Adipose tissue (tissue), 3 donors: Measurements from ENCODE around the gene SLC35G2. TPM values are rescaled to one million over a fixed set of nuclear protein-coding genes. Genes with fewer than 3 reads are reported as not detected.
"Not testable (repeated sequence)": the region's sequence is repeated elsewhere in the genome, so short reads cannot be mapped to it uniquely, and the experiment has no call there.

Experiments used
- H3K27ac ChIP-seq: one replicate; pipeline ENCODE4 v1.5.1; 2013; ENCODE audit warnings: low read depth, low read length
- WGBS, 3 donors: extraction: QIAGEN DNeasy Blood & Tissue Kit; methylation state at CpG; one replicate each; pipeline ENCODE4 v1.1.7; 2013; 5-methylcytosine and 5-hydroxymethylcytosine counted together
- polyA plus RNA-seq, 3 donors: library from polyadenylated mRNA; stranded (reverse); fragments of 200-250 nt; gene quantifications; one replicate each; pipeline ENCODE4 v1.2.3, GENCODE V29; 2013
- donor health status: healthy with polysubstance abuse.
- donor health status: Bipolar disorder and iron deficiency.
- donor health status: healthy.

Gene SLC35G2
- 10 to 100 TPM in 1 of 3 donors, 1 to 10 TPM in 2; 4.0 to 16.4 (median 5.3) TPM for polyA plus RNA-seq

DNA sequence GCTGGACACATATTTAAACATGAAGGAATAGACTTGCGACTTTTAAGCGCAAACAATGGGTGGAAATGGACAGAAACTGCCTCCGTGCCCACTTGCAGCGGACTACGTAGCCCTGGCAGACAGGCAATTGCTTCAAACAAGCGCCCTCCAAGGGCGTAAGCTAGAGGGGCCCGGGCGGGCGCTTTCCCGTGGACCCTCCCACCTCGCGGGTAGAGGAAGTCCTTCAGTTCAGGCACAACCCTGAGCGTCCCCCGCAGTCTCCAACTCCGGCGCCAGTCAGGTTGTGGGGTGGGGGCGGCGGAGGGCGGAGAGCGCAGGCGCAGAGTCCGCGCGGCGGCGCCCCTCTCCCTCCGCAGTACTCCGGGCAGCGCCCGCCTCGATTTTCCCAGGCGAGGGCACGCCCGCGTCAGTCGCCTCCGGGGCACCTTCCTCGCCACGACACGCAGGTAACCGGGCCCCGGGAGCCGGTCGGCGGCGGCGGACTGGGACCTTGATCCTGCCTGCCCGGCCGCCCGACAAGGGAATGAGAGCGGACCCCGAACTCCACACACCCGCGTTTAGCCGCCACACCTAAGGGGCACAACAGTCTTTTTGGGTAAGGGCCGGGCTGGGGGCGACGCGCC is at the start of gene SLC35G2:
SLC35G2 (plus strand) TSS at position 358 of the 623 bp plus-strand sequence. CDS start 35,335 bp downstream, outside the sequence.
- H3K27ac ChIP-seq: no peak within 1 kb of the TSS
- WGBS, 3 donors: 0 to 2% (median 2%) methylated on average over 41 to 60 of the region's 60 CpGs

DNA sequence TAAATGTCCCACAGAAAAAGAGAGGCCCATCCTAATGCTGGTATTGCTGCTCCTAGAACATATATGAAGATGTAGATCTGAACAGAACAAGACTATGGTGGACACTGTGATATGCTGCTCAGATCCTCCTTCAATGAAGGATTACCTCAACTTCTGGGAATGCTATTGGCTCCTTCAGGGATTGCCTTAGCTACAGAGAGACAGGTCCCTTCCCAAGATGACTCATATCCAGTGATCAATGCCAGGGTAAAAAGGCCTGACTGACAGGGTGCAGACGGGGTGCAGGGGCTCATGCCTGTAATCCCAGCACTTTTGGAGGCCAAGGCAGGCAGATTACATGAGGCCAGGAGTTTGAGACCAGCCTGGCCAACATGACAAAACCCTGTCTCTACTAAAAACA is 46.2 kb upstream of the SLC35G2 start:
- no peak overlapping the region for H3K27ac ChIP-seq
- WGBS, 3 donors: 60 to 71% (median 64%) methylated on average over 1 of the region's 1 CpG

DNA sequence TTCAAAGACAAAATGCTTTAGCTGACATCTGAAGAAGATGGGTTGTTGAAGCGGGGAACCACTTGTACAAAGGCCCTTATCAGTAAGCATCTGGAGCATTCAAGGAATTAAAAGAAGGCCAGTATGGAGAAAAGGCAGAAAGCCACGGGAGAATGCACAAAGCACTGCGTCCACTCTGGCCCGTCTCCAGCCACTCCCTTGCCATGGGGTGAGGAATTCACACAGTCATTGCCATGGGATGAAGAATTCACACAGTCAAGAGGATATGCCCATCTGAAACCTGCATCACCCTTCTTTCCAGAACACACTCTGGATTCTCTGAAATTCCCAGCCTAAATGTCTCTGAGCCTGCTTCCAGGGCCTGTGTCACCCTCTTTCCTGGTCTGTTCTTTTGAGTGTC is 40.1 kb upstream of the SLC35G2 start:
- 73 to 84% (median 77%) methylated on average over 4 of the region's 4 CpGs for WGBS, 3 donors
- H3K27ac ChIP-seq: no peak overlapping the region

DNA sequence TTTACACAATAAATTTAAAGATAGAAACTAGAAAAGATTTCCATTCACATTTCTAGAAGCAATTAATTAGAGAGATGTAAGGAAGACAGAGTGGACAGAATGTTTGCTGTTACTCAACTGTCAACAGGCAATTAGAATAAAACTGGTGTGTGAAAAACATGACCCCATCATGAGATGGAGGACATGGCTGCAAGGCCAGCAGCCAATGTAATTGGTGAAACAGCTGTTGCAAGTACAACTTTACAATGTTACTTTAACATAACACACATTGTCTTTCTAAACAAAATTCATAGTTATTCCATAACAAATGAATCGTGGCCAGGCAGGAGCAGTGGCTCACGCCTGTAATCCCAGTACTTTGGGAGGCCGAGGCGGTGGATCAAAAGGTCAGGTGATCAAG is 38.2 kb upstream of the SLC35G2 start:
- WGBS, 3 donors: 87 to 94% (median 93%) methylated on average over 4 of the region's 4 CpGs
- H3K27ac ChIP-seq: no peak overlapping the region

DNA sequence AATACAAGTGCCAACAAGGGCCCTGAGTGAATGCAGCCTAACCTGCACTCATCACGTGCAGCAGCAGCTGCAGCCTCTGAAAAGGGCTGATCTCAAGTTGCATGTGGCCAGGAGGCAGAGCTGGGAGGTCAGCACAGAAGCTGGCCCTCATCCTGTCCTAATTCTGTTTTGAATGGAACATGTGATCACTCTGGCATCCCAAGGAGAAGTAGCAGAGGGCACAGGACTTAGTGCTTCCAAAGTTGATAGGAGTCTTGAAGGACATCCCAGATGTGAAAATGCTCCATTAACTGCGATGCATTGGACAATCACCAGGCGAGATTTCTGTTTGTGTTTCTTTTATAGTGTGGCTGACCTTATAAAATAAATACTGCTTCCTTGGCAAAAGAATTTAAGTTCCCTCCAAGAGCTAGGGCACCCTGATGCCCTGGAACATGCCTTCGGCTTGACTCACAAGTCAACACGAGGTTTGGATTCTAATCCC is 35.2 kb upstream of the SLC35G2 start:
- no peak overlapping the region for H3K27ac ChIP-seq
- 84 to 89% (median 87%) methylated on average over 5 of the region's 5 CpGs for WGBS, 3 donors

DNA sequence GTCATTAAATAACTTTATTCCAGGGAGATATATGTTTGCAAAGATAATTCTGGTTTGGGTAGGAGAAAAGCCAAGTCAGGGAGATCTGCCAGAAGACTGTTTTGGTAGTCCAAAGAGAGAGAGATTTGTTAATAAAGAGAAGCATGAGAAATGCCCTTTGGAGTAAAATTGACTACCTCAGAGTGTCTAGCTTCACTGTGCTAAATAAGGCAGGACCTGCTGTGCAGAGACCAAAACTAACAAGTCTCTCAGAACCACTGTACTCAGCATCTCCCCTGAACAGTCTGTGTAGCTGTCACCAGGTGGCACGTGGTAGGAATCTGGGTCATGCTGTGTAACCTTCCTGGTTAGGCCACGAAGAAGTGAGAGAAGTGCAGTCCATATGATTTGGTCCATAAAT is 31.6 kb upstream of the SLC35G2 start:
- WGBS, 3 donors: 21 to 24% (median 22%) methylated on average over 2 of the region's 2 CpGs
- H3K27ac ChIP-seq: no peak overlapping the region

DNA sequence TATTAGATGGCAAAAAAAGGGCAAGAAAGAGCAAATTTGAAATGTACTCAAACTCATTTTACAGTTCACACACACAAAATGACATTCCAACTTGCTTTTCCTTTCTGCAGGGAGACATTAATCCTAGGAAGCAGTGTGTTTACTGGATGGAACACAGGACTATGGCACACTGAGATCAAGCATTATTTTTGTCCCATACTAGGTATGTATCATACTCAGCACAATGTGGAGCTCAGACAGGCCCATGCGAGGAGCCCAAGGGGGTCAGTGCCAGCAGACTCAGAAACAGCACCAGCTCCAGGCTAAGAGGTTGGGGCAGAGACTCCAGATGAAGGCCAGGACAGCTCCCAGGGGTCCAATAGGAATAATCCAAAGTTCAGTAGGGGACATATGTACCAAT is 30.8 kb upstream of the SLC35G2 start:
- WGBS, 3 donors: 85 to 92% (median 91%) methylated on average over 1 of the region's 1 CpG
- no peak overlapping the region for H3K27ac ChIP-seq

DNA sequence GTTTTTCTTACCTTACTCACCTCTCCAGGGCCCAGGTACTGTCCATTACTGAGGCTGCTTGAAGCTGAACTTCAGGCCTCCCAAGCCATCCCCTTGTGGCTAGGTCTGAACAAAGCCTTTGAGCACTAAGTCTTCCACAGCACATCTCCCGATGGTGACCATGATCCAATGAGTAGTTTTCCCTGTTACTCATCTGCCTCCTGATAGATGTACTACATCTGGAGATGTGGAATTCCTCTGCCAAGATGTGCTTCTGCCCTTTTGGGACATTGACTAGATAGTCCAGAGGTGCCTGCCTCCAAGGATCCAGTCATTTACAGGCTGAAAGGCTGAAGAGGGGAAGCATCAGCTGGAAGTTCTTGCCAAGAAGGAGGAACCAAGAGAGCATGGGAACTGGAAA is 28.9 kb upstream of the SLC35G2 start:
- H3K27ac ChIP-seq: no peak overlapping the region
- 86 to 96% (median 96%) methylated on average over 1 of the region's 1 CpG for WGBS, 3 donors

DNA sequence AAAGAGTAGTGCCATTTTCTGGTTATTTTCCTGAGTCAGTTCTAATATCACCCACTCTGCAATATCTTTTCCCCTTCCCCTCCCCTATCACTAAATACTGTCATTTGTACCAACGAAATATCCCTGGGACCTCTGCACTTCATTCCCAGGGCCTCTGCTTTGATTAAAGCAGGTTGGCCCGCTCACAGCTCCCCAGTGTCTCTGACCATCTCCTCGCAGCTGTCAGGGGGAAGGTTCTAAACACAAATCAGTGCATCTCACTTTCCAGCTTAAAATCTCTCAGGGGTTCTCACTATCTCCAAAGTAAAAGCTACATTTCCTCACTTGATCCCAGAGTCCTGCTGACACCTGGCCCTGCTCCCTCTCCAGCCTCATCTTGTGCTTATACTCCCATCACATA is 28.1 kb upstream of the SLC35G2 start:
- WGBS, 3 donors: 81 to 90% (median 89%) methylated on average over 3 of the region's 3 CpGs
- H3K27ac ChIP-seq: no peak overlapping the region

DNA sequence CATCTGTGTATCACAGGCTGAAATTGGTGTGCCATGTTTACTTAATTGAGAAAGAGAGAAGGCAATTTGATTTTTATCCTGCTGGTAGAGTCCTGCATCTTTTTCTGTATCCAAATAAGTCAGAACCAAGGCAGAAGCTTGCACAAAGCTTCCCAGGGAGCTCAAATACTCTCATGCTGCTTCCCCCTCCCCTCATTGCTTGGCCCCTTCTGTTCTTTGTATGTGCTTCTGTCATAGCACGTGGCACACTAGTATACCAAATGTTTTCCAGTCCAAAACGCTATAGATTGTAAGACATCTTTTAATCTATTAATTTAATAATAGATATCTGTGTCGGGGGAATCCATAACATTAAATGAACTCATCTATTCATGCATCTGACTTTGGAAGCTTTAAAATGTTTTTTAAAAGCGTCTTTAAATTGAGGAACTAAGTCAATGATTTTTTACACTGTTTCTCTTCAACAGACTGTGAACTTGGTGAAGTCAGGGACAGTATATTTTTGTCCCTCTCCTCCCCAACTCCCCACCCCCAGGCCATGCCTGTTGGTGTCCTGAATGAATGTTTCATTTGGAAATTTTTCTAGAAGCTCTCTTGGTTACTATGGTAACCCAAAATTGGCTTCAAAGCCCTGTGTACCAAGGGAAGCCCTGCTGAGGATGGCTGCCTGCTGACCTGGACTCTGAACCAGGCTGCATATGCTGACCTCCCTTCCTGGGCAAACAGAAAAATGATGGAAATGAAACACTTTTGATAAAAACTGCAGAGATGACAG is 26.2 kb upstream of the SLC35G2 start:
- no peak overlapping the region for H3K27ac ChIP-seq
- 56 to 63% (median 59%) methylated on average over 4 of the region's 4 CpGs for WGBS, 3 donors

DNA sequence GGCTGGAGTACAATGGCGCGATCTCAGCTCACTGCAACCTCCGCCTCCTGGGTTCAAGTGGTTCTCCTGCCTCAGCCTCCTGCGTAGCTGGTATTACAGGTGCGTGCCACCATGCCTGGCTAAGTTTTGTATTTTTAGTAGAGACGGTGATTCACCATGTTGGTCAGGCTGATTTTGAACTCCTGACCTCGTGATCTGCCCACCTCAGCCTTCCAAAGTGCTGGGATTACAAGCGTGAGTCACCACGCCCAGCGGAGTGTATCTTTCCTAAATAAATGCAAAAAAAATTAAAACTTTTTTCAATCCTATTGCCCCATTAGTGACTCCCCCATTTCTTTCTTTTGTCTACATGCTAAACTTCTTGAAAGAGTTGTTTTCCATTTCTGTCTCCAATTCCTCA is 17.8 kb upstream of the SLC35G2 start:
- WGBS, 3 donors: 98 to 99% (median 98%) methylated on average over 10 of the region's 10 CpGs
- H3K27ac ChIP-seq: not testable (repeated sequence)

DNA sequence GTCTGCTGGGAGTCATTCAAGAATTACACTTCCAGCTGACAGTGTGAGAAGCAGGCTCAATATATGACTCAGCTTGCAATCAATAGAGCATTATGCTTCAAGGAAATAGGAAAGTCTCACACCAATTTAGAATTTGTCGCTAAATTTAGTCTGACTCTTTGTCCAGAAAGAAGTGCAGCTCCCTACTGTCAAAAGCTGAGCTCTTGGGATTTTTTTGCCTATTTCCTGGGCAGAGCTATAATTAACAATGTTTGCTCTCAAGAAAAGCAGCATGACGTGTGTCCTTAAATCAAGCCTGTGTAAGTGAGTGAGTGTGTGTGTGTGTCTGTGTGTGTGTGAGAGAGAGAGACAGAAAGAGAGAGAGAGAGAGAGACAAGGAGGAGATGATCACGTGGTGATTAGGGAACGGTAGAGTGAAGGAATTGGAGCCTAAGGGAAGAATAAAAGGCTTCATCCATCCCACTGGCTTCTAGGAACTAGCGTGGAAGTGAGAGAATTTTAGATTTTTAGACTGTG is 16.4 kb upstream of the SLC35G2 start:
- WGBS, 3 donors: 20 to 31% (median 23%) methylated on average over 5 of the region's 5 CpGs
- H3K27ac ChIP-seq: no peak overlapping the region

DNA sequence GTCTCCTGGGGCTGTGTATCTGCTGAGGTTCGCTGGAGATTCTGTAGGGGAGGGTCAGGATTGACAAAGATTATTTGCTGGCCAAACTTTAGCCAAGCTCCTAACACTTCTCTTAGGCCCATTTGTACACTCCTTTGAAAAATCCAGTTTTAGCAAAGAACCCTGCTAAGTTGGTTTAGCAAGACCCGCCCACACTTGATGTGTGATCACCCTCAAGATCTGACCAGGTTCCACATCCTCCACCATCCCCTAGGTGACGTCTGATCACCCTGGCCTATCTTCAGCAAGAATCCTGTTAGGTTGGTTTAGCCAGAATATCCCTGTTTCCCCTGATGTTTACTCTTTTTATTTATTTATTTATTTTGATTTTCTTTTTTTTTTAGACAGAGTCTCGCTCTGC is 14.8 kb upstream of the SLC35G2 start:
- 76 to 95% (median 94%) methylated on average over 4 of the region's 4 CpGs for WGBS, 3 donors
- H3K27ac ChIP-seq: no peak overlapping the region

DNA sequence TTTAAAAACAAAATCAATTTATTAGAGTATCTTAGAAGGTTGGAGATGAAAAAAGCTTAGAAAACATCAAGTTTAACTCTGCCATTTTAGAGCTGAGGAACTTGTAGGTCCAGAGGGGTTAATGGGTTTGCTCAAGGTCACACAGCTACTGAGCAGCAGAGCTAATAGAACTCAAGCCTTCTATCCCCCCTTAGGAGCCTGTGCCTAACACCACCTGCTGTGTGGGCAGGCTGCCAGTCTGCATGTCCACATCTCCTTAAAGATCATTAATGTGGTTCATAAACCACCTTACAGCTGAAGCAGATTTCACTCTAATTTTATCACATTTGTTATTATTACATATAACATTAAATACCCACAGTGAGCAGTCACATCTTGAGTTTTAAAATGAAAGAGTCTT is 14.1 kb upstream of the SLC35G2 start:
- no peak overlapping the region for H3K27ac ChIP-seq

DNA sequence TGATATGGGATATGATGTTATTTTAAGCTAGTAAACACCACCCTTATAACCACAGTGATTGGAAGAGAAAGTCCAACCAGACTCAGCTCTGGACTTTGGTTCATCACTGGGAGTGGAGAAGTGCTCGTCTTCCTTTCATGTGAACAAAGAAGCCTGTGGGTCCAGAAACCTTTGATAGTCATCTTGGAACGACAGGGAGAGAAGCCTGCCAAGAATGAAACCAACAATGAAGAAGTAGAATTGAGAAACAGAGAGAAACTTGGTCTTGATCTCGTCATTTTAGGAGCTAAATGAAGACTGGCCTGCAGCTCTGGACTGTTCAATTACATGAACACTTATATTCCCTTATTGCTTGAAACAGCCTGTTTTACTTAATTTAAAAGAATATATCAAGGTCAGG is 13.1 kb upstream of the SLC35G2 start:
- WGBS, 3 donors: 48 to 70% (median 66%) methylated on average over 3 of the region's 3 CpGs
- no peak overlapping the region for H3K27ac ChIP-seq

DNA sequence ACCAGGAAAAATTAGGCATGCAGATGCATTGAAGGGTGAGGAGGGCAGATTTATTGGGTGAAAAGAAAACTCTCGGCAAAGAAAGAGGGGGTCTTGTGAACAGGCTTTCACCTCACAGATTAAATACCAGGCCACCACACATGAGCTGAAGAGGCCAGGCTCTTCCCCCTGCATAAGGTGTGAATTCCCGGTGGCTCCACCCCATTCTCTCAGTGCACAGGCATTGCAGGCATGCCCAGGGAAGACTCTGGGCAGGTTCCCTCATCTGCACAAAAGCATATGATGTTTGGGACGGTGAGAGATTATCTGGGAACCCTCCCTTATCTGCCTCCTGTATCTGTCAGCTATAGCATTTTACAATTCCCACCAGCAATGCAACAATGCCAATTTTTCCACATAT is 7.2 kb upstream of the SLC35G2 start:
- 84 to 92% (median 90%) methylated on average over 3 of the region's 3 CpGs for WGBS, 3 donors
- H3K27ac ChIP-seq: no peak overlapping the region

DNA sequence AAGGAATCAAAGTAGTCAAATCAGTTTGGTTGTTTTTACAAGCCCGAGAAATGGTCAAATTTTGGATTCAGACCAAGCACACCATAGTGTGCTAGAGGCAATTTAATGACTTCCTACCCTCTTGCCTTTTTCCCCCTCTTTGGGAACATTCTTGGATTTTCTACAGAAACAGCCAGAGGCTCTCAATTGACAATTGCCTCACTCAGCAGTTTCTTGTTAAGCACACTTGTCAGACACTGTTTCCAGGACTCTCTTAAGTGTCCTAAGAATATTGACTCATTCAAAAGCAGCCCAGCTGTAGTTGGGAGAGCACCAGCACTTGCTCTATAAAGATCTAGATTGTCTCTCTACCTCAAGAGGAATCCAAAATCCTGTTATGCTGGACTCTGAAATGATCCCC is 1.5 kb upstream of the SLC35G2 start:
- 52 to 86% (median 62%) methylated on average over 1 of the region's 1 CpG for WGBS, 3 donors
- H3K27ac ChIP-seq: no peak overlapping the region

DNA sequence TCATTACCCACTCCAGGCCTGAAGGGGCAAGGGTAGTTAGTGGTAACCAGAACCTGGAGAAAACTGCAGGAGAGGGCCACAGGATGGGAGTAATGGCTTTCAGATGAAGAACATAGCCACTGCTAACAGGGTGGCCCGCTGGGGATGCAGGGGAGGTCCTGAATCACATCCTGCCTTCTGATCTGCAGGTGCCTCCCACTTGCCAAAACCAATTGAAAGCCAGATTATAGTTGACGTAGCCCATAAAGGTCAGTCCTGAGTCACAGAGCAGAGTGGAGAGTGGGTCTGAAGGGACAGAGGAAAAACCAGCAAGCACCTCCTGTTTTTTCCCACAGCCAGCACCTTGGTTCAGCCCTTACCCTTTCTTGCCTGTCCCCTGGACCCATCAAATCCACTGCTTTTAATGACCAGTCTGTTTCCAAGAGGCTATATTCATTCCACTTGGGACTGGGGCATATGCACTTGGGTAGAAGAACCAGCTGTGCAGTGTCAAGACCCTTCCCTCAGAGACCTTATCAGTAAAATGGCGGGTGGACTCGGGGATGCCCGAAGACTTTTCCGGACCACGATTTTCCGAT is 646 bp upstream of the SLC35G2 start:
- H3K27ac ChIP-seq: no peak overlapping the region
- WGBS, 3 donors: 9 to 13% (median 13%) methylated on average over 8 of the region's 8 CpGs

DNA sequence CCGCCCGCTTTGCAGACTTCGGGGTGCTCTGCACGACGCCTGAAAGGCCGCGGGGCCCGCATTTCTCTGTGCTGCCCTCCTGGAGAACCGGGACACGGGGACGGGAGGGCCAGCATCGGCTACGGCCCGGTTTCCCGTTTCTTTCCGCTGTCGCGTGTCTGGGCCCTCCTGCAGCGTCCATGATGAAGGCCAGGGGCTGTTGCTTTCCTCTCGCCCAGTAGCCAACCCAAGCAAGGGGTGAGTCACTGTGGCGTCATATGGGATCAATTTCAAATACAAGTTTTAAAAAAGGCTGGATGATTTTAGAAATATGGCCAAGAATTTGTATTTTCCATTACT is 435 bp downstream of the SLC35G2 start:
- no peak overlapping the region for H3K27ac ChIP-seq
- 0 to 1% (median 0%) methylated on average over 20 to 21 of the region's 21 CpGs for WGBS, 3 donors
